H1 (cell line): ENCODE measurements around the gene POLR3GL. TPM values are rescaled to one million over a fixed set of nuclear protein-coding genes. Genes with fewer than 3 reads are reported as not detected.

ENCODE experiments used
- CBX5 ChIP-seq: fragments of 300-800, 300-1000 bp; sonication (generic); IDR thresholded peaks from 2 replicates; pipeline ENCODE4 v1.7.1; 2016; ENCODE audit warnings: antibody characterized with exemption, low read length, low read depth
- EGR1 ChIP-seq: IDR thresholded peaks from 2 replicates; pipeline ENCODE4 v1.6.1; 2011; ENCODE audit warnings: low read depth, low read length, borderline replicate concordance
- RFX5 ChIP-seq: IDR thresholded peaks from 2 replicates; pipeline ENCODE4 v1.6.1; 2011; ENCODE audit warnings: low read depth, low read length, improper control_type of control experiment, borderline replicate concordance
- SAP30 ChIP-seq: fragments of 300-600 bp; sonication (generic); IDR thresholded peaks from 2 replicates; pipeline ENCODE4 v1.7.1; 2012; ENCODE audit warnings: low read length, moderate library complexity, mild to moderate bottlenecking, inconsistent platforms; ENCODE audit not compliant: insufficient read depth, insufficient replicate concordance
- polyA plus RNA-seq, 7 experiments: library from polyadenylated mRNA; depleted of rRNA in 3 of 7; stranded (reverse) in 5 of 7; unstranded in 2 of 7; fragments of >200 nt in 5 of 7; fragments of 200-250 nt in 2 of 7; gene quantifications; 1 replicate in 5 of 7; 2 replicates in 1 of 7; 4 replicates in 1 of 7; pipeline versions ENCODE4 v1.2.1 to v1.2.3, GENCODE V29; 2011 to 2013; ENCODE audit warnings: missing spikeins in 2 of 7, mixed read lengths in 2 of 7
- total RNA-seq: library from RNA; stranded (reverse); fragmentation: NEBNext Ultra II Directional; extraction: Animal tissue kit (Norgen Biotek cat#: 25700); gene quantifications from 2 replicates; pipeline ENCODE4 v1.2.1, GENCODE V29; 2021

POLR3GL gene
- total and polyA plus RNA-seq, 2 of the 8 experiments (the other 6 are each of a cell fraction or from before 2014, with no cell fraction given), result 3.1 to 3.9 TPM

GRCh38 chr1:145967288-145967687 is 2.8 kb downstream of the POLR3GL start (continued):
- no peak for TF ChIP-seq SAP30
- TF ChIP-seq EGR1, result no peak
- no peak for TF ChIP-seq CBX5
- TF ChIP-seq RFX5, result no peak
